GM23338 (cell line): ENCODE results near the gene NARS2. TPM values are rescaled to one million over a fixed set of nuclear protein-coding genes. Genes with fewer than 3 reads are reported as not detected.
A peak's percentile ranks its signal among the peaks of the same experiment; 100 is the strongest.

ENCODE experiments used
- ATAC-seq: fragments of 200-7000 bp; cut with Tn5 transposase; 3 replicates; pipeline ENCODE4 v1.9.1; 2020
- DNase-seq: peaks from one replicate; pipeline ENCODE4 v3.0.0-alpha.2; 2015; ENCODE audit warnings: low spot score
- H2AFZ ChIP-seq: fragments of 200-600 bp; sonication (generic); 2 replicates; pipeline ENCODE4 v1.8.0; 2016; ENCODE audit warnings: antibody characterized with exemption, mild to moderate bottlenecking, moderate library complexity
- H3F3A ChIP-seq: fragments of 200-600 bp; sonication (generic); replicated peaks from 2 replicates; pipeline ENCODE4 v1.8.0; 2017; ENCODE audit warnings: antibody characterized with exemption, mixed run types, low read depth
- H3K27ac ChIP-seq: fragments of 200-600 bp; sonication (generic); 2 replicates; pipeline ENCODE4 v1.6.1; 2016; ENCODE audit warnings: low read depth
- H3K27me3 ChIP-seq: fragments of 200-600 bp; sonication (generic); 2 replicates; pipeline ENCODE4 v1.8.0; 2016; ENCODE audit warnings: mild to moderate bottlenecking, mixed run types, moderate library complexity; ENCODE audit not compliant: insufficient read depth
- H3K36me3 ChIP-seq: fragments of 200-600 bp; sonication (generic); 2 replicates; pipeline ENCODE4 v1.8.0; 2016; ENCODE audit warnings: mild to moderate bottlenecking; ENCODE audit not compliant: insufficient read depth
- H3K4me1 ChIP-seq: fragments of 200-600 bp; sonication (generic); 2 replicates; pipeline ENCODE4 v1.8.0; 2016; ENCODE audit warnings: mild to moderate bottlenecking, moderate library complexity; ENCODE audit not compliant: insufficient read depth
- H3K4me2 ChIP-seq: fragments of 200-600 bp; sonication (generic); 2 replicates; pipeline ENCODE4 v1.7.1; 2017; ENCODE audit warnings: mixed run types
- H3K4me3 ChIP-seq: fragments of 200-600 bp; sonication (generic); 2 replicates; pipeline ENCODE4 v1.6.1; 2016; ENCODE audit warnings: mixed run types
- H3K79me2 ChIP-seq: fragments of 200-600 bp; sonication (generic); replicated peaks from 2 replicates; pipeline ENCODE4 v1.8.0; 2017; ENCODE audit warnings: mild to moderate bottlenecking; ENCODE audit not compliant: insufficient read depth
- H3K9me2 ChIP-seq: fragments of 200-600 bp; sonication (generic); 2 replicates; pipeline ENCODE4 v1.8.0; 2017; ENCODE audit not compliant: insufficient read depth
- H4K20me1 ChIP-seq: fragments of 200-600 bp; sonication (generic); replicated peaks from 2 replicates; pipeline ENCODE4 v1.8.0; 2017; ENCODE audit warnings: mild to moderate bottlenecking; ENCODE audit not compliant: insufficient read depth
- H3K27ac Mint-ChIP-seq: 2 replicates; pipeline ENCODE4 v1.8.0; 2020; ENCODE audit warnings: inconsistent platforms, mild to moderate bottlenecking, moderate library complexity, mixed read lengths
- H3K27me3 Mint-ChIP-seq: 3 replicates; pipeline ENCODE4 v1.8.0; 2022; ENCODE audit warnings: low read depth, mild to moderate bottlenecking, moderate library complexity, mixed read lengths, inconsistent platforms; ENCODE audit not compliant: insufficient read depth, poor library complexity
- H3K36me3 Mint-ChIP-seq: 3 replicates; pipeline ENCODE4 v1.8.0; 2021; ENCODE audit warnings: low read depth, mild to moderate bottlenecking, inconsistent platforms, moderate library complexity, mixed read lengths
- H3K4me1 Mint-ChIP-seq: 3 replicates; pipeline ENCODE4 v1.8.0; 2020; ENCODE audit warnings: mild to moderate bottlenecking, inconsistent platforms, mixed read lengths
- H3K4me3 Mint-ChIP-seq: 3 replicates; pipeline ENCODE4 v1.8.0; 2021; ENCODE audit warnings: moderate library complexity, mild to moderate bottlenecking, inconsistent platforms, mixed read lengths
- H3K9me3 Mint-ChIP-seq: 3 replicates; pipeline ENCODE4 v1.8.0; 2020; ENCODE audit warnings: moderate library complexity, mild to moderate bottlenecking, inconsistent platforms, mixed read lengths
- EZH2 ChIP-seq: fragments of 200-600 bp; sonication (generic); IDR thresholded peaks from one replicate; pipeline ENCODE4 v1.8.0; 2017; ENCODE audit warnings: antibody characterized with exemption, mild to moderate bottlenecking, low read depth; ENCODE audit not compliant: unreplicated experiment
- EZH2phosphoT487 ChIP-seq: fragments of 200-600 bp; sonication (generic); IDR thresholded peaks from one replicate; pipeline ENCODE4 v1.8.1; 2018; ENCODE audit warnings: antibody characterized with exemption; ENCODE audit not compliant: unreplicated experiment
- NANOG ChIP-seq: IDR thresholded peaks from 2 replicates; pipeline ENCODE4 v1.6.1; 2016; ENCODE audit warnings: antibody characterized with exemption, borderline replicate concordance
- POLR2AphosphoS5 ChIP-seq: IDR thresholded peaks from 2 replicates; pipeline ENCODE4 v1.6.1; 2016; ENCODE audit warnings: antibody characterized with exemption, low read depth
- REST ChIP-seq: IDR thresholded peaks from one replicate; pipeline ENCODE4 v1.6.1; 2018; ENCODE audit warnings: antibody characterized with exemption; ENCODE audit not compliant: unreplicated experiment
- STAT1 ChIP-seq: IDR thresholded peaks from one replicate; pipeline ENCODE4 v1.6.1; 2016; ENCODE audit warnings: antibody characterized with exemption; ENCODE audit not compliant: unreplicated experiment
- ZNF331 ChIP-seq: fragments of 250-450 bp; sonication (Bioruptor Pico); IDR thresholded peaks from 2 replicates; pipeline ENCODE4 v1.5.0; 2020; ENCODE audit warnings: low read depth, mild to moderate bottlenecking, moderate library complexity
- polyA plus RNA-seq: library from polyadenylated mRNA; unstranded; fragments of >200 nt; fragmentation: Nextera tagmentation; extraction: Ambion mirVana; gene quantifications from 2 replicates; pipeline ENCODE4 v1.2.1, GENCODE V29; 2016
- total RNA-seq: library from RNA; depleted of rRNA; stranded (reverse); fragments of >200 nt; shearing (Covaris generic); gene quantifications from 2 replicates; pipeline ENCODE4 v1.2.3, GENCODE V29; 2014
- TF ChIP-seq, protein P1 (sequence below), 2 experiments: fragments of 200-600 bp in 1 of 2; sonication (generic) in 1 of 2; conservative IDR thresholded peaks; 2 replicates each; pipeline versions ENCODE4 v1.5.1 to v1.6.1; 2016 to 2017; ENCODE audit warnings: antibody characterized with exemption in 2 of 2, low read depth in 2 of 2, mild to moderate bottlenecking in 2 of 2, moderate library complexity in 1 of 2
- TF ChIP-seq, protein P2 (sequence below): IDR thresholded peaks from 2 replicates; pipeline ENCODE4 v1.6.1; 2016; ENCODE audit warnings: antibody characterized with exemption

Gene NARS2
- total and polyA plus RNA-seq, 2 experiments from 2014 or later, result 45.7 to 62.0 TPM

DNA sequence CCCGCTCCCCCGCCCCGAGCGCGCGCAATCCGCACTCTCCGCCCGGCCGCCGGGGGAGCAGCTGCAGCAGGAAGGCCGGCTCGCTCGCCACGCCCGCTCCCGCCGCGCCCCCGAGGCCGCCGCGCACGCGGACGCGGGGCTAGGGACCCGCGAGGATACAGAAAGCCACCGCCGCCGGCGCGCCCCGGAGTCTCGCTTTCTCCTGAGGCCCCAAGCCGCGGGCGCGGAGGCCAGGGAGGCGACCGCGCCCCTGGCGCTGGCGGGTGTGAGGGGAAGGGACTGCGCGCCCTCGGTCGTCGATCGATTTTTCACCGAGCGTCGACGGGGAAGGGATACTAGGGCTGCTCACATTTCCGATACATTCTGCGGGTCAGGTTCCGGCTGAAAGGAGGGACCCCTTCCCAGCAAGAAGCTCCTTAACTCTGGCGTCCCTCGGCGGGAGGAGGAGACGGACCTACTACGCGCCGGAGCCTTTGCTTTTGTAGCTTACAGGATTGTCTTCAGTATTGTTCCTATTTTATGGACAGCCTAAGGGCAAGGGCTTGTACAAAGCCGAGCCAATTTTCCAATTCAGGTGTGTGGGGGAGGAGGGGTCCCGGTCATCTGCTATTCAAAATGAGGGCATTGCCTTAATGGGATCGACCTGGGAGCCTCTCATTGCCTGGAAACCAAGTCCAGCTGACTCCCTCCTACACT is 156.6 kb downstream of the NARS2 start:
- 0 out of 2 replicates have a peak, but pooled peaks cover 12% of the 10 kb centered on the region for H3F3A ChIP-seq
- Mint-ChIP-seq H3K9me3 (no peaks in the 10 kb centered on the region), H3K4me3 (peak overlapping the region; percentile 81), H3K4me1 (peaks cover 33% of the 10 kb centered on the region), H3K27ac (peak overlapping the region; percentile 66; the same call in 1 of the 2 replicates), H3K36me3 (no peaks in the 10 kb centered on the region), H3K27me3 (peaks cover 29% of the 10 kb centered on the region)
- DNase-seq, result peak; percentile 82
- peak; percentile 41 for ATAC-seq
- H3K4me1 ChIP-seq, result peaks cover 17% of the 10 kb centered on the region
- H3K9me2 ChIP-seq, result no peaks in the 10 kb centered on the region
- H3K4me3 ChIP-seq, result peak overlapping the region; percentile 80
- peaks cover 20% of the 10 kb centered on the region for H3K27me3 ChIP-seq
- peak overlapping the region; percentile 76 for H3K27ac ChIP-seq
- peaks cover 3% of the 10 kb centered on the region; the same call in 1 of the 2 replicates for H4K20me1 ChIP-seq
- H3K79me2 ChIP-seq, result peaks cover 9% of the 10 kb centered on the region
- H3K4me2 ChIP-seq, result peak overlapping the region; percentile 95
- peak overlapping the region; percentile 94 for H2AFZ ChIP-seq
- TF ChIP-seq ZNF331, result no peak
- no peak for TF ChIP-seq NANOG
- TF ChIP-seq, protein P1, sequence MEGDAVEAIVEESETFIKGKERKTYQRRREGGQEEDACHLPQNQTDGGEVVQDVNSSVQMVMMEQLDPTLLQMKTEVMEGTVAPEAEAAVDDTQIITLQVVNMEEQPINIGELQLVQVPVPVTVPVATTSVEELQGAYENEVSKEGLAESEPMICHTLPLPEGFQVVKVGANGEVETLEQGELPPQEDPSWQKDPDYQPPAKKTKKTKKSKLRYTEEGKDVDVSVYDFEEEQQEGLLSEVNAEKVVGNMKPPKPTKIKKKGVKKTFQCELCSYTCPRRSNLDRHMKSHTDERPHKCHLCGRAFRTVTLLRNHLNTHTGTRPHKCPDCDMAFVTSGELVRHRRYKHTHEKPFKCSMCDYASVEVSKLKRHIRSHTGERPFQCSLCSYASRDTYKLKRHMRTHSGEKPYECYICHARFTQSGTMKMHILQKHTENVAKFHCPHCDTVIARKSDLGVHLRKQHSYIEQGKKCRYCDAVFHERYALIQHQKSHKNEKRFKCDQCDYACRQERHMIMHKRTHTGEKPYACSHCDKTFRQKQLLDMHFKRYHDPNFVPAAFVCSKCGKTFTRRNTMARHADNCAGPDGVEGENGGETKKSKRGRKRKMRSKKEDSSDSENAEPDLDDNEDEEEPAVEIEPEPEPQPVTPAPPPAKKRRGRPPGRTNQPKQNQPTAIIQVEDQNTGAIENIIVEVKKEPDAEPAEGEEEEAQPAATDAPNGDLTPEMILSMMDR (conservative IDR thresholded peaks at IDR 0.05; ENCODE audit: low read depth in 2 of 2), result no peak
- 0 out of 2 replicates have a peak, but pooled peaks have one; percentile 29 for TF ChIP-seq POLR2AphosphoS5
- TF ChIP-seq STAT1, result no peak
- no peak for TF ChIP-seq EZH2phosphoT487
- TF ChIP-seq REST, result no peak
- H3K36me3 ChIP-seq, result no peaks in the 10 kb centered on the region

DNA sequence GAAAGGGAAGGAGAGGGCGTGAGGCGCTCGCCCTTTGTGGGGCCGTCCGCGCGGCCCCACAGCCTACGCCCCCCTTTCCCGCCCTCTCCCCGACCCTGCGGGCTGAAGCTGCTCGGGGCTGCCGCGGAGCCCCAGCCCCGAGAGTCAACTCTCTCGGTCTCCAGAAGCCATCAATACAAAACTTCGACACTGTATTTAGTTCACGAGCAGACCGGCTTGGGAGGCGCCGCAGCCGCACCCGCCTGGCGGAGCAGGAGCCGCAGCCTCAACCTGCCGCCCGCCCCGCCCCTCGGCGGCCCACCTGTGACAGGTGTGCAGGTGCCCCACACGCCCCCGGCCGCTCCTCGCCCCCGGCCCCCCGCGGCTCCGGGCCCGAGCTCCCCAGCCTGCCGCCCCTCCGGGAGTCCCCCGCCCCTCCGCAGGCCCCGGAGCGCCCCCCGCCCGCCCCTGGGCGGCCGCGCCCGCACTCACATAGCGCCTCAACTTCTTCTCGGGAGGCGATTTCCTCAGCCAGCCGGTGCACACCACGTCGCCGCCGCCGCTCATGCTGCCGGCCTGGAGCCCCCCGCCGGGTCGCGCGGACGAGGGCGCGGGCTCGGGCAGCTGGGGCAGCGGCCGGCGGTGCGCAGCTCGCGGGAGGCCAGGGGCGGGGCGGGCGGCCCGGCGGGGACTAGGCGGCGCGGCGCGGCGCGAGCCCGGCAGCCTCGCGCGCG is 157.3 kb downstream of the NARS2 start, which contains the start of gene GAB2:
Gene GAB2 (minus strand): TSS at position 646 of the 713 bp plus-strand sequence. CDS start 100 bp downstream, at position 546.
- DNase-seq (no peak), ATAC-seq (peak; percentile 24)
- Mint-ChIP-seq H3K4me1 (peaks cover 33% of the 10 kb centered on the region), H3K36me3 (no peaks in the 10 kb centered on the region), H3K9me3 (no peaks in the 10 kb centered on the region), H3K27ac (peak within 1 kb of the TSS; percentile 83), H3K4me3 (peak within 1 kb of the TSS; percentile 85), H3K27me3 (peaks cover 29% of the 10 kb centered on the region)
- 0 out of 2 replicates have a peak, but pooled peaks cover 12% of the 10 kb centered on the region for H3F3A ChIP-seq
- H3K36me3 ChIP-seq, result no peaks in the 10 kb centered on the region
- H3K4me3 ChIP-seq, result peak within 1 kb of the TSS; percentile 80
- peak within 1 kb of the TSS; percentile 94 for H2AFZ ChIP-seq
- H4K20me1 ChIP-seq, result peaks cover 3% of the 10 kb centered on the region; the same call in 1 of the 2 replicates
- H3K79me2 ChIP-seq, result peaks cover 15% of the 10 kb centered on the region
- peaks cover 20% of the 10 kb centered on the region for H3K27me3 ChIP-seq
- H3K27ac ChIP-seq, result peak within 1 kb of the TSS; percentile 76
- peak within 1 kb of the TSS; percentile 95 for H3K4me2 ChIP-seq
- no peaks in the 10 kb centered on the region for H3K9me2 ChIP-seq
- H3K4me1 ChIP-seq, result peaks cover 17% of the 10 kb centered on the region
- TF ChIP-seq NANOG, result no peak
- no peak for TF ChIP-seq EZH2phosphoT487
- TF ChIP-seq, protein P2, sequence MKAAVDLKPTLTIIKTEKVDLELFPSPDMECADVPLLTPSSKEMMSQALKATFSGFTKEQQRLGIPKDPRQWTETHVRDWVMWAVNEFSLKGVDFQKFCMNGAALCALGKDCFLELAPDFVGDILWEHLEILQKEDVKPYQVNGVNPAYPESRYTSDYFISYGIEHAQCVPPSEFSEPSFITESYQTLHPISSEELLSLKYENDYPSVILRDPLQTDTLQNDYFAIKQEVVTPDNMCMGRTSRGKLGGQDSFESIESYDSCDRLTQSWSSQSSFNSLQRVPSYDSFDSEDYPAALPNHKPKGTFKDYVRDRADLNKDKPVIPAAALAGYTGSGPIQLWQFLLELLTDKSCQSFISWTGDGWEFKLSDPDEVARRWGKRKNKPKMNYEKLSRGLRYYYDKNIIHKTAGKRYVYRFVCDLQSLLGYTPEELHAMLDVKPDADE, result no peak
- TF ChIP-seq REST, result no peak
- no peak for TF ChIP-seq EZH2
